HG03354 (cell line): ENCODE measurements around the gene HMG20B.

Experiments
- ATAC-seq: cut with Tn5 transposase; IDR thresholded peaks from one replicate; pipeline ENCODE4 v1.9.1; 2021; ENCODE audit warnings: mild to moderate bottlenecking; ENCODE audit not compliant: unreplicated experiment, poor library complexity, severe bottlenecking

HMG20B gene

DNA sequence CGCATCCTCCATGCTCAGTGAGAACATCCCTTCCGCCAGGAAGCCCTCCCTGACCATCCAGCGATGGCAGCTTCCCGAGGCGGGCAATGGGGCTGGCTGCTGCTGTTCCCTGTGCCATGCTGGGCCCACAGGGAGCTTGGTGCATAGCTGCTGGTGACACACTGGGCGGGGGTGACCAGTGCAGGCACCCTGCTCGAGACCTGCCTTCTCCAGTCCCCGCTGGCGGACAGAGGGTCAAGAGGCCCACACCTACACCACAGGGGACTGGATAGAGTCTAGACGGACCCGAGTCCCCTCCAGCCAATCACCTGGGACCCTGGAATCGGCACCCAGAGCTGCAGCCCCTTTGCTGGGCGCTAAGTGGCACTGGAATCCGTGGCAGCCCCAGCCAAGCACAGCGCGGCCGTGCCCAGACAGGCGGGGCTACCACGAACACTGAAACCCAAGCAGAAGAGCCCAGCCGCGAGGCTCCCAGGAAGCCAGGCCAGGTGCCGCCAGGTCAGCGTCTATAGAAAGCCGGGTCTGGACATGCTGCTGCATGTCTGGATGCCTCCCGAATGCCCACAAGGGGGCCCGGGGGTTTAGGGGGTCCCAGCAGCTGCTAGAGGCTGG is 42.9 kb downstream of the HMG20B start:
- ATAC-seq: no peak

DNA sequence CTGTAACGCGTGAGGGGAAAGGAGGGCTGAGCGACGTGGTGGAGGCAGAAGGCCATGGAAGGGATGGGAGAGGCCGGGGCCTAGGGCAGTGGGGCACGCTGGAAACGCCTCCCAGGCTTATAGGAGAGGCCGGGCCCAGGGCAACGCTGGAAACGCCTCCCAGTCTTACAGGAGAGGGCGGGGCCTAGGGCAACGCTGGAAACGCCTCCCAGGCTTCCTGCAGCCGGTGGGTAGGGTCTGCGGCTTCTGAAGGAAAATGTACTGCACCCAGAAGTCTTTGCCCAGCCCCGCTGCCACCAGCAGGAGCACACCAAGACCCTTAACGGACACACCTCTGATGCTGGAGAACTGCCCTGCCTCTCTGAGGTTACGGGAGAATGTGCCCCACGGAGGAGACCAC is 44.7 kb downstream of the HMG20B start:
- ATAC-seq: no peak

DNA sequence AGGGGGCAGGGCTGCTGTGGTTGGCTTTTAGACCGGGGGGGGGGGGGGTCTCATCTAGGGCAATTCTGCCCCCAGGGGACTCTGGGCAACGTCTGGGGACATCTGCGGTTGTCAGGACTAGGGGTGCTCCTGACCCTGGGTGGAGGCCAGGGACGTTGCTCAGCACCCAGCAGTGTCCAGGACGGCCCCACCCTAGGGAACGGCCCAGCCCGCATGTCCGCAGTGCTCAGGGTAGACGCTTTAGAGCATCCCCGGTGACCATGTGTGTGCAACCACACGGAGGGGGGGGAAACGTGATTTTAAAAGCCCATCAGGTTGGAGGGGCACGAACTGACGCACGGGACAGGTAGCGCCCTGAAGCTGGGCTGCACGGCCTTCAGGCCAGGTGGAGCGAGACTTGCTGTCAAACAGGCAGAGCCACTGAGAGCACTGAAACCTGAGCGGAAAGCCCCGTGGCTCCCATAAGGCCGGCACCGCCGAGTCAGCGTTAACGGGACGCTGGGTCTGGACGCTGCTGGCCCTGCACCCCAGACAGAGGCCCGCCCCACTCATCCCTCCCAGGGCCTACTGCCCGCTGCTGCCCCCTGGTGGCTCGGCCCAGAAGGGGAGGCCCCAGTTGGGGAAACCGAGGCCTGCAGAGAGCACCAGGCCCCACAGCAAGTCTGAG is 45.5 kb downstream of the HMG20B start:
- ATAC-seq: no peak

DNA sequence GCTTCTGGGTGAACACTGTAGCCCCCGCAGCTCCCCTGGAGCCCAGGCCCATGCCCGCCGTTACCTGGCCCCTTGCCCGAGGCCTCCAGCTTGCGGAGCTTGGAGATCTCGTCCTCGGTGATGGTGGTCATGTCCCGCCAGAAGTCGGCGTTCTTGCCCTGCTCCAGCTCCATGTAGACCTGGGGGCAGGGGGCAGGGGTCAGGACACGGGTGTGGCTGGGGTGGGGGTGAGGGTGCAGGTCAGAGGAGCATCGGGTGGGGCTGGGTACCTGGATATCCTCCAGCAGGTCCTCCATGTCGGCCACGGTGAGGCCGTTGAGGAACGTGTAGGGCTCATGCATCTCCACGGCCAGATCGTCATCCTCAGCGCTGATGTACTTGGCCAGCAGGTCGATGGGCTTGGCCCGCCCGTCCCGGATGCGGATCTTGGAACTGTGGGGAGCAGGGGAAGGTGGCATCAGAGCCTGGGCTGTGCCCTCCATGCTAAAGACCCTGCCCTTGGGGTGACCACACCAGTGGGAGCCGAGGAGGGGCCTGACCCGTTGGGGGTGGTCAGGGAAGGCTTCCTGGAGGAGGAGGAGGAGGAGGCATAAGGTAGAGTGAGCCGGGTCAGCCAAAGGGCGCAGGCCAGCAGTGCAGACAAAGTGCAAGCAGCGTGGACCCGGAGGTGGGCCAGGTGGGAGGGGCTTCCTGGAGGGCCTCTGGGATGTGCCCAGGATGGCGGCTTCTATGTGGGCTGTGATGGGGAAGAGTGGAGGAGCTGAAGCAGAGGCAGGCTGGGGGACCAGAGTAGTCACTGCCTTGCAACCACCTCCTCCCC is 46.3 kb downstream of the HMG20B start:
- ATAC-seq: no peak

DNA sequence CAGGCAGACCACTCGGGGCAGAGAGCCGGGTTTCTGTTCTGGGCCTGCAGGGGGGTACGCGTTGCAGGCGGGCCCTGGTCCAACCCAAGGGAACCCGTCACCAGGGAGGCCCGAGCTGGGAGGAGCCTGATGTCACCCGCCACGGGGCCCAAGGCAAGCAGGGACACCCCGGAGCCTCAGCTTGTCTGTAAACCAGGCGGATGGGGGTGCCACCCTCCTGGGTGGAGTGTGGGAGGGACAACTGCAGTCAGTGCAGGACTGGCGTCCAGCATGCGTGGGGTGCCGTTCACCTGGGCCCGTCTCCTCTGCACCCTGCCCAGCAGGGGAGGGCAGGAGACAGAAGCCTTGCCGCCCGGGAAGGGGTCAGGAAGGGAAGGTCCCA is 46.9 kb downstream of the HMG20B start:
- ATAC-seq: no peak

DNA sequence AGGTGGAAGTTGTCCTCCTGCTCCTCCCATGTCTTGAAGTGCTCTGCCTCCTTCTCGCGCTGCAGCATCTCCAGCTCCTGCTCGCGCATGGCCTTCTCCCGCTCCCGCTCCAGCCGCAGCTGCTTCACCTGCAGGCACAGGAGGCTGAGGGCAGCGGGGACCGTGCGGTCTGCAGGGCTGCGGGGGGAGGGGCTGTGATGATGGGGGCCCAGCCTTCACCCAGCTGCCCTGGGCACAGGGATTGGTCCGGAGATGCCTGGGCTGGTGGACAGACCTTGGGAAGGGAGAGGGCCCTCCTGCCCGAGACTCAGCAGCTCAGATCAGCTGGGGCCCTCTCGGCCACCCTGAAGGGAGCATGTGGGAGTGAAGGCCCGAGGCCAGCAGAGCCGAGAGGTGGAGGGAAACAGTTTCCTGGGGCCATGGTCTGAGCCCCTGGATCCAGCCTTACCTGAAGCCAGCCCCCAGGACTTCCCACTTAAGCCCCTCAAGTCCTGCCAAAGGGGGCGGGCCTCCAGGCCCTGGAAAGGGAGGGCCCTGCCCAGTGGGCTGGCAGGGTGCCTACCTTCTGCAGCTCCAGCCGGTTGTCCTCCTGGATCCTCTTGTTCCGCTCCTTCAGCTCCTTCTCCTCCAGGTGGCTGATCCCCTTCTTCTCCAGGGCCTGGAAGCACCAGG is 47.5 kb downstream of the HMG20B start:
- no peak for ATAC-seq

DNA sequence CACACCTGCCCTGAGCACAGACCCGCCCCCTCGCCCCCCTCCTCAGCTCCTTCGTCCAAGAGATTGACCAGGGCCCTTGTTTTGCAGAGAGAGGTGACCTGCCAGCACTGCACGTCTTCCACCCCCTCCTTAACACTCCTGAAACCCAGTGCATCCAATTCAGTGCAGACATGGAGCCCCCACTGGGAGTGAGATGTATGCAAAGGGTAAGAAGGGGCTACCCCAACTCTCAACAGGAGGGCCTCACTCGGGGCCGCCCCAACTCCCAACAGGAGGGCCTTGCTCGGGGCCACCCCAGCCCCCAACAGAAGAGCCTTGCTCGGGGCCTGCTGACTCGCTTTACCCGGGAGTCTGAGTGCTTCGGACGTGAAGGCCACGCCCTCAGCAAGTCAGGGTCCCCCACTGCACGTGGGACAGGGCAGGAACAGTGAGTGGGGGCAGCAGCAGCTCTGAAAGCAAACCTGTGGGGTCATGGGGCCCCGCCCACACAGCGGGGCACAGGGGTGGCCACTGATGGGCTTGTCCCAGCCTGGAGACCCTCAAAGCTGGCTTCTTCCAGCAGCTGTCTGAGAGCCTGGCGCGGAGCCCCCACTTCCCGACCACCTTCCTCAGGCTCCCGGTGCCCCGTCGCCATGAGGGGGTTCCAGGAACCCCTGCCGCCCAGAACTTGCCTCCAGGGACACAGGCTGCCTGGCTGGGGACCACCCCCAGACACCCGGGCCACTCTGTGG is 48.2 kb downstream of the HMG20B start:
- no peak for ATAC-seq

DNA sequence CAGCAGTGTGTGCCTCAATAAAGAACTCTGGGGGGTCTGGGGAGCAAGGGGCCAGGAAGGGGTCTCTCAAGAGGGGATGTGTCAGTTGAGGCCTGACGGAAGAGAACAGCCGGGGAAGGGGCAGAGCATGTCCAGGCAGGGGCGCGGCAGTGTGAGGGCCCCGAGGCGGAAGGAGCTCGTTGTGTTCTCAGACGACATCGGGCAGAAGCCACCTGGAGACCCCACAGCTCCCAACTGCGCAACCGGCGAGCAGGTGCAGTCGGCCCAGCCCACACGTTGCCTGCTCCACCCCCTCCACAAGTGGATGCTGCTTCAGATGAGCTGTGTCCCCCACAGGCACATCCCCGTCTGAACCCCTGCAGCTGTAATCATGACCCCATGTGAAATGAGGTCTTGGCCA is 48.9 kb downstream of the HMG20B start:
- ATAC-seq: no peak

DNA sequence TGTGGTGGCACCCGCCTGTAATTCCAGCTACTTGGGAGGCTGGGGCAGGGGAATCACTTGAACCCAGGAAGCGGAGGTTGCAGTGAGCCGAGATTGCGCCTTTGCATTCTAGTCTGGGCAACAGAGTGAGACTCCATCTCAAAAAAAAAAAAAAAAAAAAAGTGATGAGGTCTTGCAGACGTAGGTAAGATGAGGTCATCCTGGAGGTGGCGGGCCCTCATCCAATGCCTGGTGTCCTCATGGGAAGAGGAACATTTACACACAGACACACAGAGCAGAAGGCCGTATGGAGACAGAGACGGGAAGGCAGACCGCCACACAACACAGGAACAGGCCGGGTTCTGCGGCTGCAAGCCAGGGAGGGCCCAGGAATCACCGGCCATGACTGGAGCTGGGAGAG is 49.5 kb downstream of the HMG20B start:
- ATAC-seq: no peak

DNA sequence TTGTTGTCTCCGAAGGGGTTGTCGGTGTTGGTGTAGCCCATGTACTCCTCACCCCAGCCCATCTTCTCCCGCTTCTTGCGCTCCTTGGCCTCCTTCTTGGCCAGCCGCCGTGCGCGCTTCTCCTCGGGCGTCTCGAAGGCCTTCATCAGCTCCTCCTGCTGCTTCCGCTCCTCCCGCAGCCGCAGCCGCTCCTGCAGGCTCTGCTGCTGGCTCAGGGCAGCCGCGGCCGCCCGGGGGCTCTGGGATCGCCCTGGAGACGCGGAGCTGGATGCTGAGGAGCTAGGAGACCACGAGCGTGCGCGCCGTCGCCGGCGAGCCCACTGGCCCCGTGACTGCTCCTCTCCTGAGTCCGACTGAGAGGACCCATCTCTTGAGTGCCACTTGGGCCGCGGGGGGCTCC is 51.0 kb downstream of the HMG20B start:
- ATAC-seq: no peak

DNA sequence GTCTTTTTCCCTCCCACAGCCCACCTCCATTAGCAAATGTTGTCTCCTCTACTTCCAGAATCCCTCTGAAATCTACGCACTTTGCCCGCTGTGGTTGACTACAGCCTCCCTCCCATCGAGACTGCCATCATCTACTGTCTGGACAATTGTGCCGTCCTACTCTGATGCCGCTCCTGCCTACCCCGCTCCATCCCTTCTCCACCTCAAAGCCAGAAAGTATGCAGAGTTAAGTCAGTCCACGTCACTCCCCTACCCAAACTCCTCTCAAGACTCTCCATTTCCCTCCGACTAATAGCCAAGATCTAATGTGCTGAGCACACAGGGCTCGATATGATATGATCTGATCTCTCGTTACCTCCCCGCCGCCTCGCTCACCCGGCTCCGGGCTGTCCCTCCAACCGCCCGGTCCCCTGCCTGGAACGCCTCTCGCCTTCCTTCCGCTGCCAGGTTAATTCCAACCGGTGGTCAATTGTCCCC is 53.3 kb downstream of the HMG20B start:
- no peak for ATAC-seq

DNA sequence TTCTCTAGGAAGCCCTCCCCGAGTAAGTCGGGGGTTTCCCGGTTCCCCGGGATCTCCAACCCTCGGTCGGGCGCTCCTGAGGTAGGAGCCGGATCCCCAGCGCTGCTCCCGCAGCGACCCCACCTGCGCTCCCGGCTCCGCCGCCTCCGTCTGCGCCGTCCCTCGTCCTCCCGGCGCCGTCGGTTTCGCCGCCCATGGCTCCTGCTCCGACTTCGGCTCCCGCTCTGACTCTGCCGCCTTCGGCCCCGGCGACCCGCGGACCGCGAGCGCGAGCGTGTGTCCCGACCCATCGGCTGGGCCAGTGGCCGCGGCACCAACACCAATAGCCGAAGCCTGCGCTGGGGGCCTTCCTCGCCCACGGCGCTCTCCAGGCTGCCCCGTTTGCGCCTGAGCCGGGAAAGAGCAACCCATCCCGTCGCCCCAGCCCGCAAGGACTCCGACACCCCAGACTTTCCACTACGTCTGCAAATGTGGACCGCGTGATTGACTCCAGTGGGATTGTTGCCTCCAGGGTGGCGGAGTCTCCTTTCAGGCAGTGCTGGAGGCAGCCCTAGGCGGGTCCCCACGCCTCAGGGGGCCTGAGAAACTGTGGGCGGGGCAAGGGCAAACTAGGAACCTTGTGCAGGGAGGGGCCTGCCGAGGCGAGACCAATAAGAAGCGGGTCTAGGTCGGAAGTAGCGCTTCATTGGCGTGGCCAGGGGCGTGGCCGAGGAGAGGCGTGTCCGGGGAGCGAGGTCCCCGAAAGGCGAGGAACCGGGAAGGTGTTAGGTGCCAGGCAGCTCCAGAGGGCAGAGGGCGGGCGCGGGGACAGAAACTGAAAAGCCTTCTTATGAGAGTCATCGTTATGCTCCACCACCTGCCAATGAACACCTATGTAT is 54.0 kb downstream of the HMG20B start, which contains the start of gene CACTIN:
CACTIN (minus strand) TSS at position 318 of the 878 bp plus-strand sequence; CDS start at position 290, 28 bp downstream.
- peak; percentile 88 for ATAC-seq

DNA sequence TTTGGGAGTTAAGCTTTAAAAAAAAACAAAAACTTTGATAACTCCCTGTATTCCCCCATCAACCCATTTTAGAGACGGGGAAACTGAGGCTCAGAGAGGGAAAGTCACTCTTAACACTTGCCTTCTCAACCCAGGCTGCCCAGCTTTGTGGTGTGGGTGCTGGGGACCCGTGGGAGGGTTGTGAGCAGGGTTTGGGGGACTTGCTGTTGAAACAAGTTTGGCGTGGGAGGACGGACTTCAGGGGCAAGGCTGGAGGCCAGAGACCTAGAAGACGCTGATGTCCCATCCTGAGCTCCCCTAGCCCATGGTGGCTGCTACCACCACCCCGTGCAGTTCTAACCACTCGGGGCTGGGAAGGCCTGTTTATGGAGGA is 54.6 kb downstream of the HMG20B start:
- ATAC-seq: no peak
